Measurements from ENCODE around the gene KIRREL2. TPM values are rescaled to one million over a fixed set of nuclear protein-coding genes. Genes with fewer than 3 reads are reported as not detected.
A peak's percentile ranks its signal among the peaks of the same experiment; 100 is the strongest.

The KIRREL2 gene
- total and polyA plus RNA-seq, 2 of the 8 experiments (the other 6 are each of a cell fraction or from before 2014, with no cell fraction given): 2.4 to 4.6 TPM

GRCh38 chr19:35897706-35898451, 41.2 kb downstream of the KIRREL2 start:
- Histone ChIP-seq H2BK15ac (ENCODE audit: low read length) (no peak overlapping the region), H2BK120ac (replicated peaks; ENCODE audit: low read depth, low read length) (no peak overlapping the region), H4K5ac (ENCODE audit: insufficient read length, low read depth, low read length) (no peak overlapping the region), H4K91ac (replicated peaks; ENCODE audit: insufficient read length, low read length) (no peak overlapping the region), H3K79me2 (ENCODE audit: control insufficient read depth in 1 of 2, insufficient read depth in 2 of 2, low read length in 2 of 2) (peaks cover 0 to 8% of the 10 kb centered on the region in 2 experiments; a peak in 1 of 4 replicates), H3K14ac (ENCODE audit: insufficient read length) (no peak overlapping the region), H3K4me3 (ENCODE audit: extremely low read depth in 1 of 4, insufficient read depth in 2 of 4, low read depth in 3 of 4, low read length in 4 of 4) (peak overlapping the region in 3 of 4 experiments; percentile 88 to 94 (median 92); a peak in 4 of 8 replicates), H3K9me3 (ENCODE audit: insufficient read depth in 2 of 2, low read depth in 1 of 2, low read length in 1 of 2) (no peaks in the 10 kb centered on the region), H4K20me1 (replicated peaks in 1 of 2; ENCODE audit: control insufficient read depth in 1 of 2, insufficient read depth in 2 of 2, low read length in 2 of 2) (peaks cover 0 to 3% of the 10 kb centered on the region in 2 experiments), H2BK20ac (ENCODE audit: low read length) (no peak overlapping the region), H3K79me1 (ENCODE audit: low read depth, low read length) (no peaks in the 10 kb centered on the region; the same call in 1 of the 2 replicates), H3K4ac (replicated peaks; ENCODE audit: insufficient read length, low read depth, low read length) (no peak overlapping the region), H3K18ac (ENCODE audit: extremely low read depth, low read length) (no peak overlapping the region), H3K27ac (ENCODE audit: low read depth, low read length) (no peak overlapping the region), H2AK5ac (ENCODE audit: low read depth, low read length) (no peak overlapping the region), H3K23ac (ENCODE audit: insufficient read length) (no peak overlapping the region), H4K8ac (ENCODE audit: extremely low read depth, insufficient read depth, low read length) (no peak overlapping the region), H2BK5ac (ENCODE audit: low read depth, low read length) (0 out of 2 replicates have a peak overlapping the region, but pooled peaks have one; percentile 35), H3K27me3 (replicated peaks in 1 of 4; ENCODE audit: control insufficient read depth in 3 of 4, extremely low read depth in 1 of 4, insufficient read depth in 3 of 4, low read length in 3 of 4) (no peaks in the 10 kb centered on the region), H3K4me1 (replicated peaks in 1 of 4; ENCODE audit: control insufficient read depth in 3 of 4, insufficient read depth in 4 of 4, low read length in 3 of 4) (peaks cover 0 to 12% (median 6%) of the 10 kb centered on the region in 4 experiments; a peak in 6 of 7 replicates), H3K56ac (replicated peaks; ENCODE audit: insufficient read length, low read depth, low read length) (no peak overlapping the region), H3K4me2 (ENCODE audit: insufficient read depth in 1 of 2, low read depth in 2 of 2, low read length in 2 of 2) (peak overlapping the region; percentile 68 to 89), H3K9ac (replicated peaks in 1 of 4; ENCODE audit: extremely low read depth in 1 of 4, low read depth in 3 of 4, low read length in 3 of 4) (no peak overlapping the region), H2AFZ (ENCODE audit: low read length) (no peak overlapping the region), H2BK12ac (ENCODE audit: low read depth, low read length) (no peak overlapping the region), H3K36me3 (ENCODE audit: control insufficient read depth in 2 of 4, insufficient read depth in 4 of 4, low read length in 3 of 4) (peaks cover 10 to 41% (median 17%) of the 10 kb centered on the region in 4 experiments), H3K23me2 (ENCODE audit: low read depth, low read length) (peaks cover 7% of the 10 kb centered on the region)
- WGBS, 2 experiments (ENCODE audit: extremely low coverage in 1 of 2, insufficient coverage in 1 of 2, insufficient read length in 1 of 2, insufficient replicate concordance in 2 of 2, low coverage in 1 of 2, low lambda C conversion rate in 2 of 2, missing lambda C conversion rate in 1 of 2): 92% methylated on average over 10 of the region's 13 CpGs; no CpG with 5 or more reads in 1 of the 2 experiments
- ChIA-PET CTCF (ENCODE audit: partially characterized antibody) (interaction anchor here (0.9 kb wide), 1 partner anchor 12 kb away, joined by 3 read pairs; no protein-coding TSS in a partner anchor), POLR2A (ENCODE audit: partially characterized antibody) (interaction anchor here (1.4 to 1.5 kb wide), 2 partner anchors 14 to 389 kb away, joined by 3 to 4 read pairs; no protein-coding TSS in a partner anchor)
- DNase-seq (ENCODE audit: low read depth in 1 of 2, low spot score in 2 of 2) (no peak), FAIRE-seq (no peak)
- TF ChIP-seq SIX5 (IDR thresholded peaks at IDR 0.05; ENCODE audit: low read depth, low read length): no peak
- no peak for TF ChIP-seq RNF2 (IDR thresholded peaks at IDR 0.05; ENCODE audit: borderline replicate concordance, low read depth, low read length, missing control alignments, poor library complexity, severe bottlenecking)
- TF ChIP-seq SP1 (IDR thresholded peaks at IDR 0.05; ENCODE audit: low read depth, low read length): no peak
- TF ChIP-seq SIN3A (conservative IDR thresholded peaks at IDR 0.05 in 1 of 2, IDR thresholded peaks at IDR 0.05 in 1 of 2; ENCODE audit: low read depth in 1 of 2, low read length in 2 of 2): no peak
- no peak for TF ChIP-seq RAD21 (IDR thresholded peaks at IDR 0.05 in 1 of 2, conservative IDR thresholded peaks at IDR 0.05 in 1 of 2; ENCODE audit: low read depth in 2 of 2, low read length in 2 of 2)
- no peak for TF ChIP-seq EZH2 (IDR thresholded peaks at IDR 0.05; ENCODE audit: low read depth, low read length, severe bottlenecking)
- no peak for TF ChIP-seq CTBP2 (IDR thresholded peaks at IDR 0.05; ENCODE audit: borderline replicate concordance, insufficient read depth, insufficient read length, low read length)
- no peak for TF ChIP-seq USF2 (IDR thresholded peaks at IDR 0.05; ENCODE audit: low read length)
- no peak for TF ChIP-seq RBBP5 (IDR thresholded peaks at IDR 0.05; ENCODE audit: borderline replicate concordance, low read depth, low read length)

Data from H1 (cell line).